ENCODE results near the gene ESR2. TPM values are rescaled to one million over a fixed set of nuclear protein-coding genes. Genes with fewer than 3 reads are reported as not detected.

The ESR2 gene
- total and polyA plus RNA-seq, 12 donors: 0.12 to 1.6 (median 0.73) TPM

- whole genome bisulfite sequencing, 2 donors: 91 to 93% methylated on average over 10 of the region's 10 CpGs
- Histone ChIP-seq H3K27ac (no peak overlapping the region), H3K36me3 (peaks cover 0 to 29% (median 0%) of the 10 kb centered on the region in 9 donors), H3K27me3 (no peaks in the 10 kb centered on the region), H3K9me3 (no peaks in the 10 kb centered on the region), H3K4me1 (peaks cover 4 to 39% (median 27%) of the 10 kb centered on the region in 9 donors), H3K4me3 (no peak overlapping the region)
- TF ChIP-seq, protein P1, sequence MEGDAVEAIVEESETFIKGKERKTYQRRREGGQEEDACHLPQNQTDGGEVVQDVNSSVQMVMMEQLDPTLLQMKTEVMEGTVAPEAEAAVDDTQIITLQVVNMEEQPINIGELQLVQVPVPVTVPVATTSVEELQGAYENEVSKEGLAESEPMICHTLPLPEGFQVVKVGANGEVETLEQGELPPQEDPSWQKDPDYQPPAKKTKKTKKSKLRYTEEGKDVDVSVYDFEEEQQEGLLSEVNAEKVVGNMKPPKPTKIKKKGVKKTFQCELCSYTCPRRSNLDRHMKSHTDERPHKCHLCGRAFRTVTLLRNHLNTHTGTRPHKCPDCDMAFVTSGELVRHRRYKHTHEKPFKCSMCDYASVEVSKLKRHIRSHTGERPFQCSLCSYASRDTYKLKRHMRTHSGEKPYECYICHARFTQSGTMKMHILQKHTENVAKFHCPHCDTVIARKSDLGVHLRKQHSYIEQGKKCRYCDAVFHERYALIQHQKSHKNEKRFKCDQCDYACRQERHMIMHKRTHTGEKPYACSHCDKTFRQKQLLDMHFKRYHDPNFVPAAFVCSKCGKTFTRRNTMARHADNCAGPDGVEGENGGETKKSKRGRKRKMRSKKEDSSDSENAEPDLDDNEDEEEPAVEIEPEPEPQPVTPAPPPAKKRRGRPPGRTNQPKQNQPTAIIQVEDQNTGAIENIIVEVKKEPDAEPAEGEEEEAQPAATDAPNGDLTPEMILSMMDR (IDR thresholded peaks at IDR 0.05): no peak
- no peak for ATAC-seq
- intact Hi-C loops (cut with DNase I): no loop called here
- no peak for DNase-seq
Observed at GRCh38 chr14:64202716-64203115, 91.5 kb downstream of the ESR2 start.

GRCh38 chr14:64201921-64202545, 92.1 kb downstream of the ESR2 start:
- H3K9me3 ChIP-seq: no peaks in the 10 kb centered on the region
- peak overlapping the region in 2 of 10 donors; percentile 26 to 79 for H3K27ac ChIP-seq
- 89 to 90% methylated on average over 18 of the region's 18 CpGs for WGBS, 2 donors
- H3K36me3 ChIP-seq: peaks cover 0 to 28% (median 0%) of the 10 kb centered on the region in 9 donors
- TF ChIP-seq, protein P1 (IDR thresholded peaks at IDR 0.05): no peak
- no peaks in the 10 kb centered on the region for H3K27me3 ChIP-seq
- no peak for ATAC-seq
- H3K4me3 ChIP-seq: no peak overlapping the region
- H3K4me1 ChIP-seq: peaks cover 4 to 42% (median 28%) of the 10 kb centered on the region in 9 donors
- intact Hi-C loops (cut with DNase I): no loop called here
- no peak for DNase-seq

GRCh38 chr14:64201296-64201695, 92.9 kb downstream of the ESR2 start:
- WGBS, 2 donors: 91 to 92% methylated on average over 7 of the region's 7 CpGs
- H3K9me3 ChIP-seq: no peaks in the 10 kb centered on the region
- no peak overlapping the region for H3K4me3 ChIP-seq
- intact Hi-C loops (cut with DNase I): no loop called here
- peak overlapping the region in 8 of 10 donors; percentile 59 to 88 (median 80) for H3K27ac ChIP-seq
- H3K4me1 ChIP-seq: peaks cover 4 to 49% (median 32%) of the 10 kb centered on the region in 9 donors
- TF ChIP-seq, protein P1 (IDR thresholded peaks at IDR 0.05): no peak
- H3K36me3 ChIP-seq: peaks cover 0 to 28% (median 0%) of the 10 kb centered on the region in 9 donors
- ATAC-seq: no peak
- DNase-seq: no peak
- H3K27me3 ChIP-seq: no peaks in the 10 kb centered on the region

- Histone ChIP-seq H3K27ac (peak overlapping the region; percentile 21 to 88 (median 80)), H3K9me3 (no peaks in the 10 kb centered on the region), H3K4me3 (no peak overlapping the region), H3K4me1 (peaks cover 4 to 58% (median 40%) of the 10 kb centered on the region in 9 donors), H3K27me3 (no peaks in the 10 kb centered on the region), H3K36me3 (peaks cover 0 to 25% (median 0%) of the 10 kb centered on the region in 9 donors)
- ATAC-seq (peak; percentile 54 to 78 (median 72)), DNase-seq (peak; percentile 73 to 76)
- intact Hi-C loops (cut with DNase I): no loop called here
- WGBS, 2 donors: 21 to 38% methylated on average over 4 of the region's 4 CpGs
- TF ChIP-seq, protein P1 (IDR thresholded peaks at IDR 0.05): no peak
Observed at GRCh38 chr14:64200170-64200569, 94.0 kb downstream of the ESR2 start.
